Measurements from ENCODE around the gene IL1RAPL1.

The IL1RAPL1 gene

GRCh38 chrX:29913647-29914046 is 1326.4 kb downstream of the IL1RAPL1 start:
- no peak; the same call in 2 of the 3 replicates for ATAC-seq
- TF ChIP-seq CSRNP3 (CRISPR knock-in tag; IDR thresholded peaks at IDR 0.05) (no peak), ZNF565 (CRISPR knock-in tag; conservative IDR thresholded peaks at IDR 0.05; ENCODE audit: low read depth) (no peak), ZNF8 (CRISPR knock-in tag; IDR thresholded peaks at IDR 0.05) (no peak), ISL1 (CRISPR knock-in tag; IDR thresholded peaks at IDR 0.05) (no peak), GLIS3 (CRISPR knock-in tag; IDR thresholded peaks at IDR 0.05) (no peak), PPARA (CRISPR knock-in tag; IDR thresholded peaks at IDR 0.05; ENCODE audit: borderline replicate concordance) (no peak), ZFP30 (CRISPR knock-in tag; IDR thresholded peaks at IDR 0.05) (no peak), ZNF70 (CRISPR knock-in tag; IDR thresholded peaks at IDR 0.05) (no peak), PATZ1 (CRISPR knock-in tag; IDR thresholded peaks at IDR 0.05; ENCODE audit: borderline replicate concordance) (no peak), ESRRG (CRISPR knock-in tag; IDR thresholded peaks at IDR 0.05) (no peak), OSR1 (CRISPR knock-in tag; IDR thresholded peaks at IDR 0.05) (no peak)

GRCh38 chrX:29922607-29923006 is 1335.4 kb downstream of the IL1RAPL1 start:
- no peak for ATAC-seq
- TF ChIP-seq ZNF70 (CRISPR knock-in tag; IDR thresholded peaks at IDR 0.05) (no peak), ZFP30 (CRISPR knock-in tag; IDR thresholded peaks at IDR 0.05) (no peak), RARB (CRISPR knock-in tag; IDR thresholded peaks at IDR 0.05) (no peak), BACH2 (CRISPR knock-in tag; IDR thresholded peaks at IDR 0.05; ENCODE audit: borderline replicate concordance) (no peak), CSDC2 (CRISPR knock-in tag; IDR thresholded peaks at IDR 0.05) (no peak), OSR1 (CRISPR knock-in tag; IDR thresholded peaks at IDR 0.05) (no peak), TSHZ2 (CRISPR knock-in tag; IDR thresholded peaks at IDR 0.05) (no peak), TOX (CRISPR knock-in tag; IDR thresholded peaks at IDR 0.05; ENCODE audit: borderline replicate concordance) (no peak)

- no peak for ATAC-seq
- TF ChIP-seq ARNTL (CRISPR knock-in tag; IDR thresholded peaks at IDR 0.05; ENCODE audit: borderline replicate concordance, low read depth) (no peak), SNAI2 (CRISPR knock-in tag; IDR thresholded peaks at IDR 0.05) (no peak), TCF4 (CRISPR knock-in tag; IDR thresholded peaks at IDR 0.05; ENCODE audit: borderline replicate concordance) (no peak), ZFP30 (CRISPR knock-in tag; IDR thresholded peaks at IDR 0.05) (no peak), TOX (CRISPR knock-in tag; IDR thresholded peaks at IDR 0.05; ENCODE audit: borderline replicate concordance) (no peak), ZFP3 (CRISPR knock-in tag; IDR thresholded peaks at IDR 0.05) (no peak), BACH2 (CRISPR knock-in tag; IDR thresholded peaks at IDR 0.05; ENCODE audit: borderline replicate concordance) (no peak), CSDC2 (CRISPR knock-in tag; IDR thresholded peaks at IDR 0.05) (no peak), ZNF565 (CRISPR knock-in tag; conservative IDR thresholded peaks at IDR 0.05; ENCODE audit: low read depth) (no peak), POU6F1 (CRISPR knock-in tag; IDR thresholded peaks at IDR 0.05; ENCODE audit: borderline replicate concordance, low read depth) (no peak), ZNF8 (CRISPR knock-in tag; IDR thresholded peaks at IDR 0.05) (no peak), CSRNP3 (CRISPR knock-in tag; IDR thresholded peaks at IDR 0.05) (no peak)
Measured at GRCh38 chrX:29926056-29926455, 1338.8 kb downstream of the IL1RAPL1 start.

Measured in SK-N-SH treated with all-trans-retinoic acid at 6 μM for 48 hours (cell line).